NCI-H1694 treated with DMSO at 0.1 percent for 48 hours (cell line): ENCODE results near the gene FAM120A.

Experiments used
- DNase-seq: peaks from one replicate; lab custom pipeline; 2025; lab: John Stamatoyannopoulos, UW

The FAM120A gene

DNA sequence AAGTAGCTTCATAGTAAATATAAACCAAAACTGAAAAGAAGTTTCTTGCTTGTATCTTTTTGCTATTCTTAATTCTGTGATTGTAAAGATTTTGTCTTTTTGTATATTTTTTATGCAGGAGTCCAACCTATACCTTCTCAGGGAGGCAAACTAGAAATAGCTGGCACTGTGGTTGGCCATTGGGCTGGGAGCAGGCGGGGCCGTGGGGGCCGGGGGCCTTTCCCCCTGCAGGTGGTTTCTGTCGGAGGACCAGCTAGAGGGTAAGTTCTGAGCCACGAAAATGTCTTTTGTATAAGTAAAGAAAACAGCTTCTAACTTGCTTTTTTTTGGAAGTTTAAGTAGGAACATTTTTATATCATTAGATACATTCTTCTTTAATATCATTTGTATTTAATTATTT, 109.5 kb downstream of the FAM120A start:
- DNase-seq: no peak

DNA sequence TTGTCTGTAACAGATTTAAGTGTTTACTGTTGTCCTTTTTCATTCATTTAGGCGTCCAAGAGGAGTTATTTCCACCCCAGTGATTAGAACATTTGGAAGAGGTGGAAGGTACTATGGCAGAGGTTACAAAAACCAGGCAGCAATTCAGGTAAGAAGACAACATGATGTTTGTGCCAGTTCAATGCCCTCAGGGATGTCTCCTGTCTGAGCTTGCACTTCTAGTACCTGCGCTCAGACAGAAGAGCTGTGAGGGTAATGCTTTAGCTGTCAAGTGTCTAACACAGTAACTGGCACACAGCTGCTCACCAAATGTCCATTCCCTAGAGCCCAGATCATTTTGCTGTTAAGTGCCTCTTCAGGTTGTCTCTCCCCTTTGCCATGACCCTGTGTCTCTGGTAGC, 110.7 kb downstream of the FAM120A start:
- no peak for DNase-seq

DNA sequence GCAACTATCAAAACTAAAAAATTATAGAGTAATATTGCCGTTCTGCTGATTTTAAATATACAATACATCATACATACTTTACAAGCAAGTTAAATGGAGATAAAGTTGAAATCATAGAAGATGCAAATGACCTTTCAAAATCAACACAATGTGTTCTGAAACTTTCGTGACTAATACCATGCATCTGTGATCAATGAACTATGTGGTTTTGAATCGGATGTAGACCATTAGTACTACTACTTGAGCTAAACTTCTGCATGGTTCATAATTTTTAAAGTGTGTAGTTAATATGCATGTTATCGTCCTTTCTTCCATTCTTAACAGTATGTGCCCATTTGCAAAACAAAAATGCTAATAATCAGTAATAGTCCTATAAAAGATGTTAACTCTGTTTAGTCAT, 113.6 kb downstream of the FAM120A start:
- DNase-seq: no peak

DNA sequence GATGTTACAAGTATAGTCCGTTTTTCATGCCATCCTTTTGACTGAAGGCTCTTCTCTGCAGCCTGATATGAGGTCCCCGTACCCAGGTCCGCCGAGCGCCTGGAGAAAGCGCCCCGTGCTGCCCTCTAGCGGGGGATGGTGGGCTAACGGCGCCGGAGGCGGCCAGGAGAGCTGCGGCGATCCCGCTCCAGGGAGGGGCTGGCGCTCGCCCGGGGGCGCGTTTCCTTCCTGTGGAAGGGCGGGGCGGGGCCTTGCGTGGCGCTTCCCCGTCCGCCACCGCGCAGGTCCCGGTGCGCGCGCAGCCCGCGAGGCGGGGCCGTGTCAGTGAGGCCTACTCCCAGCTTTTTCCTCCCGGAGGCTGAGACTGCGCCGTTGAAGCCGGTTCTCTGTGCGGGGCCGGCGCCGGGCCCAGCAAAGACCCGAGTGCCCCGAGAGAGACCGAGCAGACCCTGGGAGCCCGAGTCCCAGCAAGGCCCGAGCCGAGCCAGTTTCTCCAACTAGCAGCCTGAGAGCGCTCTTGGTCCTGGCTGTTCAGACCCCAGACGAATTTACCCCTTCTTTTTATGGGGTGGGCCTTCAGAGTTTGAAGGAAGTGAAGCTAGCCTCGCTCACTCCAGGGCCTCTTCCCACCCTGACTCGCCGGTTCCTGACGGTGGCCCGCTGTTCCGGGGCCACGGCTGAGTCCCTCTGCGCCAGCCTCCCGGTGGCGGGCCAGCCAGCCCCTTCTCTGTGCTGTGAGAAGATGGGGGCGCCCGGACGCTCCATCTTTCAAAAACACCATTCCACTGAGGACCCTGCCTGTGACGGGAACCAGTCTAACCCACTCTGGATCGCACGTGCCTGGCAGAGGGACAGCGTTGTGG, 115.2 kb downstream of the FAM120A start:
- DNase-seq: peak; percentile 92

DNA sequence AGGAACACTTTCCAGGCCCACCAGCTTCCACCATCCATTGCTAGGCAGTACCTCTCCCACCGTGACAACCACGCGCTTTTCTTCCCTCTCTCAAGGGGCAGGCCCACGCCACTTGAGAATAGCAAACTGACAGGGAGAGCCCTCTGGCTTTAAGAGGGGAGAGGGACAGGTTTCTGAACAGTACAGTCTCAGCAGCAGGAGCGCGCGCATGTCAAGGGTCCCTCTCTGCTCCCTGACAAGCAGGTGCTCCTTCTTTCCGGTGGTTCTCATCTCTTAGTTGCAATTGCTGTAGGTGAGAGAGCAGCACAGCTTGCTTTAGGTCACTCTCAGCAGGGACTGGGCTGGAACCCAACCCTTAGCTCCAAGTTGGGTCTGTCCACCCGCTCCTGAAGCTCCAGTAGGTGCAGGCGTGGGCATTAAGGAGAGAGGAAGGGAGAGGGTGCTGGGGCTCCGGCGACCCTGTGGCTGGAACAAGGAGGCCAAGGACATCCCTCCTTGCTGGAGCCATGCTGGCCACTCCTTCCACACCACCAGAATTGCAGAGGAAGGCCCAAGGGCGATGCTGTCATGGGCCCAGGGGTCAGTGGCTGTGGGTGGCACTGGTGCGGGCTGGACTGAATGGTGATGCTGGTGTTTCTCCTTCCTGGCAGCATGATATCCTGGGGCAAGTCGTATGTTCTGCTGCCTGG, 115.9 kb downstream of the FAM120A start:
- DNase-seq: no peak

DNA sequence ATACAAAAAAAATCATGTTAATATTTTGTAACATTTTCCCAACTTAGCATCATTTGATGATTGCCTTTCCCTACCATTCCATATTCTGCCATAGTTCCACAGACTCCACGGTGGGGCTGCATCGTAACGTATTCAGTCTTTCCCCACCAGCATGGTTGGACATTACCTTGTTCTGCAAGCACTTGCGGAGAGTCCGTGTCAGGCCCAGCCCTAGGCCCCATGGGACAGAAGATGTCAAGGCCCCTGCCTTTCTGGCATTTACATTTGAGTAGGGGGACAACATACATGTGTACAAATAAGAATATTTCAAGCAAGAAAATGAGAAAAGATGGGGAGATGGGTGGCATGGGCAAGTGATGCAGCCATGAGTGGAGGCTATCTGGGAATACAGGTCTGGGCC, 116.7 kb downstream of the FAM120A start:
- DNase-seq: no peak

DNA sequence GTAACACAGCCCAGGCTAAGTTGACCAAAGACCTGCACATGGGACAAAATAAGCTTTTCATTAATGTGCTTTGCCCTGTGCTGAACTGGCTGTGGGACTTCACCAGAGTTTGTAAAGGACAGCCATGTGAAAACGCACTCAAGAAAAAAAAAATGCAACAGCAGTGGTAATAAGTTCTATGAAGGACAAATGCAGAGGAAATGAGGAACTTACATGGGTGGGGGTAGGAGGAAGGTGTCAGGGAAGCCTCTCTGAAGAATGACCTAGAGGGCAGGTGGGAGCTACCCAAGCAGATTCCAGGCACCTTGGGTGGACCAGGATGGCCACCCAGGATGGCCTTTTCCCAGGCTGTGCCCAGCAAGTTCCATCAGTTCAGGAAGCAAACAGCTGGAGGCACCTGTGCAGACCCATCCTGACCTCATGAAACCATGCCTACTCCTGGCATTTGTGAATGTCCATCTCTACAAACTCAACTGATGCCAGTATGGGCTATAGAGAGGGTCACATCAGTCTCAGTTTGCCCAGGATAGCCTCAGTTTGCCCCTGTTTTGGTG, 118.2 kb downstream of the FAM120A start:
- no peak for DNase-seq

DNA sequence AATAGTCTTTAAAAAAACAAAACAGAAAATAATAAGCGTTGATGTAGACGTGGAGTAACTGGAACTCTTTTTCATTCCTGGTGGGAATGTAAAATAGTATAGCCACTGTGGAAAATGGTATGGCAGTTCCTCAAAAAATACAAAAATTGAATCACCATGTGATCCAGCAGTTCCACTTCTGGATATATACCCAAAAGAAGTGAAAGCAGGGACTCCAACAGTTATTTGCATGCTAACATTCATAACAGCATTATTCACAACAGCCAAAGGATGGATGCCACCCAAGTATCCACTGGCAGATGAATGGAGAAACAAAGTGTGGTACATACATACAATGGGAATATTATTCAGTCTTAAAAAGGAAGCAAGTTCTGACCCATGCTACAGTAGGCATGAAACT, 120.7 kb downstream of the FAM120A start:
- no peak for DNase-seq

DNA sequence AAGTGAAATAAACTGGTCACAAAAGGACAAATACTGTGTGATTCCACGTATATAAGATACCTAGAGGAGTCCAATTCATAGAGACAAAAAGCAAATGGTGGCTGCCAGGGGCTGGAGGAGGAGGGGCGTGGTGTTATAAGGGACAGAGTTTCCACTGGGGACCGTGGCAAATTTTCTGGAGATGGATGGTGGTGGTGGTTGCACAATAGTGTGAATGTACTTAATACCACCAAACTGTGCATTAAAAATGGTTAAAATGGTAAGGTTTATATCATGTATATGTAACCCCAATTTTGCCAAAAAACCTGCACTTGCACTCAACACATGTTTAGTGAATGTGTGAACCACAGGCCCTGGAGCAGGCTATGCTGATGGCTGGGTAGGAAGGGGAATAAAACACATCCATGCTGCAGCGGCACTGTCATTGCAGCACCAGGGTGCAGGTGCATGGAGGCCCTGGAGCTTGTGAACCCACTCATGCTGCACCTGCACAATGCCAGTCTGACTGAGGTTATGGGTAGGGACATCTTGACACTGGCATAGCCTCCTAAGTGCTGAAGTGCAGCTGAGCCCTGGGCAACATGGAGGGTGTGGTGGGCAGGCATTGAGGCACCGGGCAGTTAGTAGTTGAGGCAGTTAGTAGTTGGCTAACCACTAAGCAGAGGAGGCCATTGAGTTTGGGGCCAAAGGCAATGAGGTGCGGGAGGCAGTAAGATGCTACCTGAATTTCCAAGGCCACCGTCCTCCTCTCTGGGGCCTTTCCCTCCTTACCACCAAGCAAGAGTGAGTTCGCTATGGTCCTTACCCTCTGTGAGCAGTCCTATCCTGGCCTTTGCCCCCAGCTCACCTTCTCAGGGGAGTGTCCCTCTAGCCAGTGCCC, 121.4 kb downstream of the FAM120A start:
- no peak for DNase-seq

DNA sequence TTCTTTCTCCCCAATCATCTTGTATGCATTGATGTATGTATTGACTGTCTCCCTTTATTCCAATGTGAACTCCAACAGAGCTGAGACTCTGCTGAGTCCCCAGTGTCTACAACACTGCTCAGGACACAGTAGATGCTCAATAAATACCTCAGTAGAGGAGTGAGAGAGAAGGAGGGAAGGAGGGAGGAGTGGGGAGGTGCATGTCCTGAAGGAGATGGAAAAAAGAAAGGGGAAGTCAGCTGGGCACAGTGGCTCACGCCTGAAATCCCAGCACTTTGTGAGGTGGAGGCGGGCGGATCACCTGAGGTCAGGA, 122.0 kb downstream of the FAM120A start:
- no peak for DNase-seq

DNA sequence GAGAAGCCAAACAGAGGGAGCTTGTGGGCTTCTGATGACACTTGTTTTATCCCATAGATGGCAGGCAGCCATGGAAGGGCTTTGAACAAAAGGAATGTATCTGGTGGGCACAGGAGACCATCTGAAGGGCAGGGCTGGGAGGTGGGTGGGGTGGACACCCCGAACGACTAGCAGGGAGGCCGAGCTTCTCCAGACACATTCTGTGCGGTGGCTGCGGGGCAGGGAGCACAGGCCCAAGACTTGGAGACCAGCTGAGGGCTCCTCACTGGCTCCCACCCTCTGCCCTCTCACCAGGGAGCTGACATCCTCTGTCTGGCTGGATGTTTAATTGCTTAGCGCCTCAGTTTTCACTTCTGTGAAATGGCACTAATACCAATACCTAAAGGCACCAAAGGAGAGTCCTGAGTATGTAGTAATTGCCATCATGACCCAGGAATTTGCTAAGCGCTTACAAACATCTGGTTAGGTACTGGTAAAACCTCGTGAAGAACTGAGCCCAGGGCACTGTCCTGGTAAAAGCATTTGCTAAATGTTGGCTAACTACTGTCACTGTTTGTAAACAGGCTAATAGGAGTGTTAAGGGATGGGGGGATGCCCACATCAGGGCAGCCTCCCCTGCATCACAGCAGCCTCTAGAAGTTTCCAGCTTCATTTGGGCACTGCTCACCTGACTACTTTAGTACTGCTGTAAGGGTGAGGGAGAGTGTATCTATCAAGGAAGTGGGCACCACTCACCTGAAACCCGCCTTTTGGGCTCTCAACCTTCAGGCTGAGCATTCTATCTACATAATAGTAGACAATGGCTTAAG, 122.8 kb downstream of the FAM120A start:
- no peak for DNase-seq

DNA sequence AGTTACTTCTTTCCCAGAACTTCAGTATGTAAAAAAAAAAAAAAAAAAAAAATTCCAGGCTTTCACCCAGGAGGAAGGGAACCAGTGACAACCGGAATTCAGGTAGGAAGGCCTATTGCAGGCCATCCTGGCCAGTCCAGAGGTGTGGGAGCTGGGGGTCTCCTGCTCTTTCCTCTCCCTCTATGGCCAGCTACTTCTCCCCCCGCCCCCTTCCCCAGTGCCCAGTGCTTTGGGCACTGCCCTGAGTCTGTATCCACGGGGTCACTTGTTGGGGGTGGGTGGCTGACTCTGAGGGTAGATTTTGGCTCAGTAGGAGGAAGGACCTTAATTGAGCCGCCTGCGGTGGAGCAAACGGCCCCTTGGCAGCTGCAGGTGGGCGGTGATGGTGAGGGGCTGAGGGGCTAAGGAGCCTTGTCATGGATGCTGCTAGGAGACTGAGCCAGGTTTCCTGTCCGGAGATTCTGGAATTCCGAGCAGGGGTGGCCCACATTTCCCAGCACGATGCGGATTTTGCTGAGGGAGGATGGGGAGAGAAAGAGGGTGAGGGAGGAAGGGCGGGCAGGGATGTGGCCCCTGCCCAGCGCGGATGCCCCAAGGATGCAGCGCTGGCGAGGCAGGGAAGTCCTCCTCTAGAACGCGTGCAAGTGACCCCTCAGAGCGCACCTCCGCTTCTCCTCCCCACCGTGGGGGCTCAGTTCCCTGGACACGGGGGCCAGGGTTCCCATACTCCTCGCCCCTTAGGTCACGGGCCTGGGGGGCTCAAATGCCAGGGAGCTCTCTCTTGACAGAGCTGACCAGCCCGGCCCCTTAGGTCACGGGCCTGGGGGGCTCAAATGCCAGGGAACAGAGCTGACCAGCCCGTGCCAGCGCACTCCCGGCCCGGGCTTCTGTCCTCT, 123.7 kb downstream of the FAM120A start:
- DNase-seq: no peak

DNA sequence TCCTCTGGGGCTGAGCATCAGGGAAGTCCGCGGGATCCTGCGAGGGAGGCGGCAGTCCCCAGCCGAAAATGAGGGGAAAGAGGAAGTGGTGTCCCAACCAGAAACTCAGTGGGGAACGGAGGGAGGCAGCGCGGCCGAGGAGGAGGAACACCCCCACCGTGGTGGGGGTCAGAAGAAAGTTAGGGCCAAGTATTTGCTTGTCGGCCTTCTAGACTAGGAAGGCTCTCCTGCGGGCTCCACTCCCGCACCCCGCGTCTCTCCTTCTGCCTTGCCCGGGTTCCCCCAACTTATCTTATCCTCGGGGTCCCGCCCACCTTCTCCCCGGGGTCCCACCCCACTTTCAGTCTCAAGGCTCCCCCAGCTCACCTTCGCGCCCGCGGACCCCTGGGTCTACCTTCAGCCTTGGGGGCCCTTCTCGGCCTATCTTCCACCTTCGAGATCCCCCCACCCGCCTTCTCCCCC, 124.3 kb downstream of the FAM120A start:
- peak; percentile 12 for DNase-seq

DNA sequence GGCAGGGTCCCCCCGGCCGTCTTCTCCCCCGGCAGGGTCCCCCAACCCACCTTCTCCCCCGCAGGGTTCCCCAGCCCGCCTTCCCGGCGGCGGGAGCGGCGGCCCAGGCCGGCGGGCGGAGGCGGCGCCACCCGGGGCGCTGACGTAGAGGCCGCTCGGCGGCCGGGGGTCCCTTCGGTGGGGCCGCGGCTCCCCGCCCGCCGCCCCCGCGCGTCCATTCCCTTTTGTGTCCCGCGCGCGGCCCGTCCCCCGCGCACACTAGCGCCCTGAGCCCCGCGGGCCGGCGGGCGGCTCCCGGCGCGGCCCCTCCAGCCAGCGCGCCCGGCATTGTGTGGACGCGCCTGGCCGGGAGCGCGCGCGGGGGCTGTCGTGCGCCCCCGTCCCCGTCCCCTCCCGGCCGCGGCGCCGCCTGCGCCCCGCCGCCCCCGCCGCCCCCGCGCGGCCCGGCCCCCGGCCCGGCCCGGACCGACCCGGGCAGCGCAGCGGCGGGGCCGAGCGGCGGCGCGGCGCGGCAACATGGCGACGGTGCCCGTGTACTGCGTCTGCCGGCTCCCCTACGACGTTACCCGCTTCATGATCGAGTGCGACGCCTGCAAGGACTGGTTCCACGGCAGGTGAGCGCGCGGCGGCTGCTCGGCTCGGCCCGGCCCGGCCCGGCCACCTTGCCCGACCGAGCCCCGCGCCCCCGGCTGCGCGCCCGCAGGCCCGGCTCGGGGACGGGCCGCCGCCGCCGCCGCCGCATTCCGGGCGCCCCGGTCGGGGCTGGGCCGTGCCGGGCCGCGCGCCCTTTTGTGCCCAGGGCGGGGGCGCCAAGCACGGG, 125.0 kb downstream of the FAM120A start, which contains the start of gene PHF2:
Gene PHF2 (plus strand): TSS at position 327 of the 820 bp plus-strand sequence. CDS start 190 bp downstream, at position 517.
- no peak for DNase-seq

DNA sequence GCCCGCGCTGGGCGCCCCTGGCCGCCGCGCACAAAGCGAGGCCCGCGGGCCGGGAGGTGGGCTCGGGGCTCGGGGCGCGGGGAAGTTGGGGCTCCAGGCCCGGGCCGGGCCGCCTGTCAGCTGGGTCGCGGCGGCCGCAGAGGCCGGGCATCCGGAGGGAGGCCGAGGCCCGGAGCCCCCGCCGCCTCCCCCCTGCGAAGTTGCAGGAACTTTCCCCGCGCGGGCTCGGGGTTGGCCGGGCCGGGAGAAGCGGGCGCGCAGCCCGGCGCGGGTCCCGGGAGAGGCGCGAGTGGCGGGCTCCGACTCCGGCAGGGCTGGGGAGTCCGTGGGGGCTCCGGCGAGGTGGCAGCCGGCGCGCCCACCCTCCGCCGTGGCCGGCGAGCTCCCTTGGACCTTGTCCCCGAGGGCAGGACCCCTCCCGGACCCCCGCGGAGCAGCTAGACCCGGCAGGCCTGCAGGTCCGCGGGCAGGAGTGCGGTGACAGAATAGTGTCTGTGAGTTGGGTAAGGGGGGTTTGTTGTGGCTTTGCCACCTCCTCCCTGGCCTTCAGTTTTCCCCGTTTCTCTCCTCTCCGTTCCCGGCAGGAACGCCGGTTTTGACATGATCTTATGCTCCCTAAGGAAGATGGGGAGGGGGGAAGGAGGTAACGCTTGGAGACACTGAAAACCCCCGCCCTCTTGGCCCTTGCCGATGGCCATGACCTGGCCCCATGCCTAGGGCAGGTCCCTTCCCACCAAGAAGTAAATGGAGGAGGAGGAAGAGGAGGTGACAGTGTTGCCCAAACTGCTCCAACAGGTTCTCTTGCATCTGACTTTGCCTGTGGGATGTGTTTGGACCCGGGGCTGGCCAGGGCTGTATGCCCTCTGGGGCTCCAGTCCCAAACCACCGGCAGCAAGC, 125.8 kb downstream of the FAM120A start:
- DNase-seq: no peak

DNA sequence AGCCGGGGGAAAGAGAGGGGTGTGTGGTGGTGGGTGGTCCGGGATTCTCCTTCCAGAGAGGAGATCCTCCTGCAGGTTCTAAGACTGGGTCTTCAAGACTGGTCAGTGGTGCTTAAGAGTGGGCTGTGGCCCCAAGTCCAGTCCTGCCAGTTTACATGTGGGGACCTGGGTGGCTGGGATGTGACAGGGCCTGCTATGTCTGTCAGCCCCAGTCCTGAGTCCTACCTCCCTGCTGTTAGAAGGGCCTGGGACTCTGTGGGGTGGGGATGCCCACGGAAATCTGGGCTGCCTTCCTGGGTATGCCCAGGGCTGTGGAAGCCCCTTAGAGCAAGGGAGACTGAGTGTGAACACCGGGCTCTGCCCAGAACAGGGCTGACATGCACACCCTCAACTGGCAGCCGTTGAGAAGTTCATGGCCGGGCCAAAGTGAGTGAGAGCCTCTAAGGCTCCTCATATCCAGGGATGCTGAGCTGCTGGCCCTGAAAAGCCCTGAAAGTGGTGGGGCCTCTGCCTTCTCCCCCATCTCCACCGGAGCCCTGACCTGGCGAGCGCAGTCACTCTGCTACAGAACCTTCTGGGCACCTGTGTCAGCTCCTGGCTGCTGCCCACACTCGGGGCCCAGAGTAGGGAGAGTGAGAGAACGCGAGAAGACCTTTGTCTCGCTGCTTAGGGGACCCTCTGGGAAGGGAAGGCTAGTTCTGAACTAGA, 126.6 kb downstream of the FAM120A start:
- no peak for DNase-seq

DNA sequence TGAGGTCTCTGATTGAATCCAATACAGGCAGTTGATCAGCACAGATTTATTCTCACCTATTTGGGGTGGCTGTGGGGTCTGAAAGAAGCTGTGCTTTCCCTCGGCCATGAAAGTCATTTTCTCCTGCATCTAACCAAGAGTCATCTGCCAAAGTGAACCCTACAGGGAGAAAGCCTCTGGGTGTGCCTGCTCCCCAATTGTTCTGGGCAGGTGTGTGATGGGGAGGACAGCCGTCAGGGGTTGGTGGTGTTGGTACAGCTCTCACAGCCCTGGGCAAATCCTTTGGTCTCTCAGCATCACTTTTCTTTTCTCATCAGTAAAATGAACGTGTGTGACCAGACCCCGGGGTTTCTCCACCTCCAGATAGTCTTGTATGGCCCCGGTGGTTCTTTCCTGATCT, 127.4 kb downstream of the FAM120A start:
- no peak for DNase-seq
